GM18519 (cell line): ENCODE data around the gene DNM2.
"Not testable (repeated sequence)": the region's sequence is repeated elsewhere in the genome, so short reads cannot be mapped to it uniquely, and the experiment has no call there.

Experiments used
- ATAC-seq: cut with Tn5 transposase; IDR thresholded peaks from one replicate; pipeline ENCODE4 v1.9.1; 2021; ENCODE audit warnings: mild to moderate bottlenecking, moderate library complexity; ENCODE audit not compliant: unreplicated experiment, low FRiP score

Gene DNM2

GRCh38 chr19:10830931-10831779, 113.3 kb downstream of the DNM2 start:
- no peak for ATAC-seq

- ATAC-seq = no peak
Measured at GRCh38 chr19:10831987-10832938, 114.4 kb downstream of the DNM2 start.

GRCh38 chr19:10832939-10833296, 115.0 kb downstream of the DNM2 start:
- ATAC-seq = no peak

GRCh38 chr19:10835089-10835753, 117.3 kb downstream of the DNM2 start:
- no peak for ATAC-seq

- ATAC-seq = peak; percentile 61
Measured at GRCh38 chr19:10835754-10836478, 118.0 kb downstream of the DNM2 start, which contains the start of gene TMED1. Gene TMED1, minus strand, starts transcription at chr19:10836212. Its CDS starts 21 bp downstream, at chr19:10836191.

- peak; percentile 6 for ATAC-seq
Measured at GRCh38 chr19:10836479-10837330, 118.8 kb downstream of the DNM2 start.

GRCh38 chr19:10837649-10838048, 119.8 kb downstream of the DNM2 start:
- not testable (repeated sequence) for ATAC-seq

- no peak for ATAC-seq
Measured at GRCh38 chr19:10838377-10838776, 120.5 kb downstream of the DNM2 start.

- ATAC-seq = no peak
Measured at GRCh38 chr19:10839114-10840050, 121.5 kb downstream of the DNM2 start.

- no peak for ATAC-seq
Measured at GRCh38 chr19:10842788-10843187, 124.9 kb downstream of the DNM2 start.

GRCh38 chr19:10846500-10847202, 128.8 kb downstream of the DNM2 start:
- no peak for ATAC-seq

- no peak for ATAC-seq
Measured at GRCh38 chr19:10848230-10848856, 130.5 kb downstream of the DNM2 start, which contains the start of gene C19orf38. Gene C19orf38, plus strand, starts transcription at chr19:10848415. Its CDS starts 94 bp downstream, at chr19:10848509.

- ATAC-seq = no peak
Measured at GRCh38 chr19:10850631-10851030, 132.8 kb downstream of the DNM2 start.

- ATAC-seq = no peak
Measured at GRCh38 chr19:10852098-10852800, 134.4 kb downstream of the DNM2 start.

- ATAC-seq = no peak
Measured at GRCh38 chr19:10852941-10853340, 135.1 kb downstream of the DNM2 start.

GRCh38 chr19:10854350-10855089, 136.6 kb downstream of the DNM2 start:
- no peak for ATAC-seq
